IPS-NIHi7 (cell line): ENCODE data around the gene NPEPL1.
A peak's percentile ranks its signal among the peaks of the same experiment; 100 is the strongest.
"Not testable (repeated sequence)": the region's sequence is repeated elsewhere in the genome, so short reads cannot be mapped to it uniquely, and the experiment has no call there.

ENCODE experiments used
- DNase-seq: peaks from one replicate; pipeline ENCODE4 v3.0.0; 2012; ENCODE audit warnings: mixed read lengths; ENCODE audit errors: extremely low spot score

The NPEPL1 gene

GRCh38 chr20:58712806-58713731 is 20.5 kb downstream of the NPEPL1 start:
- peak; percentile 5 for DNase-seq

DNA sequence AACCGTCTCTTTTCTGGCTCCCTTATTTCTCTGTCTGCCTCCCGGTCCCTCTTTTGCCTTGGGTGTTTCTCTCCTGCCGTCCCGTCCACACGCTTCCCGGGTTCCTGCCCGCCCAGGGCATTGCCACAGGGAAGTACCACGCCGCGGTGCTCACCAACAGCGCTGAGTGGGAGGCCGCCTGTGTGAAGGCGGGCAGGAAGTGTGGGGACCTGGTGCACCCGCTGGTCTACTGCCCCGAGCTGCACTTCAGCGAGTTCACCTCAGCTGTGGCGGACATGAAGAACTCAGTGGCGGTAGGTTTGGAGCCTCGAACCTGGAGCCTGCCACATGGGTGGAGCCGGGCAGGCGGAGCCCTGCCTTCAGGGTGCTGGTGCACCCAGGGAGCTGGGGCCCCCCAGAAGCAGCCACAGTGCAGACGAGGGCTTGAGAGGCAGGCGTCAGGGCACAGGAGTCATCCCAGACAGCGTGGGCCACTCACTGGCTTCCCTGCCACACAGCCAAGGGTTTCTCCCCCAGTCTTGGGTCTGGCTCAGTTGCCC is 21.3 kb downstream of the NPEPL1 start:
- DNase-seq, result peak; percentile 7

- DNase-seq, result peak; percentile 8
Measured at GRCh38 chr20:58714340-58714922, 21.8 kb downstream of the NPEPL1 start.

DNA sequence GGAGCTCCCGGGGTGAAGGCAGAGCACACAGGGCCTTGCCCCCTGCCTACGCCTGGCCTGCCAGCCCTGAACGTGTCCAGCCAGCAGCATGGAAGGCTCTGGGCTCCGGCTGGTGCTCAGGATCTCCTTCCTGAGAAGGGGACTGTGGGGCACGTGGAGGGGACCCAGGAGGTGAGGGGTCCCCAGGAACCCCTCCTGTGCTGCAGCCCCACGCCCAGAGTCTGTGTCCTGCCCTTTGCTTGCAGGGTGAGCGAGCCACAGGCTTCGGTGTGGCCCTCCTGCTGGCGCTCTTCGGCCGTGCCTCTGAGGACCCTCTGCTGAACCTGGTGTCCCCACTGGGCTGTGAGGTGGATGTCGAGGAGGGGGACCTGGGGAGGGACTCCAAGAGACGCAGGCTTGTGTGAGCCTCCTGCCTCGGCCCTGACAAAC is 22.3 kb downstream of the NPEPL1 start:
- peak; percentile 7 for DNase-seq

GRCh38 chr20:58715391-58715800 is 22.8 kb downstream of the NPEPL1 start:
- peak; percentile 10 for DNase-seq

DNA sequence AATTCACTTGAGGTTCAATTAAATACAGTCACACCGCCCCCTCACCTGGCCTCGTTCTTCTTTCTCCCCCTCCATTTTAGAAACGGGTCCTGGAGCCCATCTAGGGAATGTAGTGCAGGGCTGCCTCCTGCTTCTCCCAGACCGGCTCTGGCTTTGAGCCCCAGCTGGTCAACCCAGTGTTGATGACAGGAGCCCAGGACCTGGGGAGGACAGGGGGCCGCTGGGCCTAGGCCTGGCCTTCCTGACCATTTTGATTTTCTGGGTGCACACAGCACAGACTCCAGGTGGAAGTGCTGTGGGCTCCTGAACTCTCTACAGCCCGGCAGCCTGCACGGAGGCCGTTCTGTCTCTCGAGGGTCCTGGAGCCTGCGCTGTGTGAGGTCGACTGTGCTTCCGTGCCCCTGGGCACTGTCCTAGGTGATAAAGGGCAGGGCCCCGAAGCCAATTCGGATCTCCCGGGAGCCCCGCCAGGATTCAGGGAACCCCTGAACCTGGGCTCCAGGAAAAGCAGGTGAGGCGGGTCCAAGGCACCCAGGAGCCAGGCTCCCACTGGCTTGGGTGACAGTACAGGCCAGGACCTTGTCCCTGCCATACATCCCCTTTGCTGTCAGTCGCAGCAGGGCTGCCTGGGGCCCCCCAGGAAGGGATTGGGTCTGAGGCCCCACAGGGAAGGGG is 23.3 kb downstream of the NPEPL1 start:
- peak; percentile 5 for DNase-seq

- DNase-seq, result peak; percentile 6
Measured at GRCh38 chr20:58716476-58717277, 24.1 kb downstream of the NPEPL1 start.

DNA sequence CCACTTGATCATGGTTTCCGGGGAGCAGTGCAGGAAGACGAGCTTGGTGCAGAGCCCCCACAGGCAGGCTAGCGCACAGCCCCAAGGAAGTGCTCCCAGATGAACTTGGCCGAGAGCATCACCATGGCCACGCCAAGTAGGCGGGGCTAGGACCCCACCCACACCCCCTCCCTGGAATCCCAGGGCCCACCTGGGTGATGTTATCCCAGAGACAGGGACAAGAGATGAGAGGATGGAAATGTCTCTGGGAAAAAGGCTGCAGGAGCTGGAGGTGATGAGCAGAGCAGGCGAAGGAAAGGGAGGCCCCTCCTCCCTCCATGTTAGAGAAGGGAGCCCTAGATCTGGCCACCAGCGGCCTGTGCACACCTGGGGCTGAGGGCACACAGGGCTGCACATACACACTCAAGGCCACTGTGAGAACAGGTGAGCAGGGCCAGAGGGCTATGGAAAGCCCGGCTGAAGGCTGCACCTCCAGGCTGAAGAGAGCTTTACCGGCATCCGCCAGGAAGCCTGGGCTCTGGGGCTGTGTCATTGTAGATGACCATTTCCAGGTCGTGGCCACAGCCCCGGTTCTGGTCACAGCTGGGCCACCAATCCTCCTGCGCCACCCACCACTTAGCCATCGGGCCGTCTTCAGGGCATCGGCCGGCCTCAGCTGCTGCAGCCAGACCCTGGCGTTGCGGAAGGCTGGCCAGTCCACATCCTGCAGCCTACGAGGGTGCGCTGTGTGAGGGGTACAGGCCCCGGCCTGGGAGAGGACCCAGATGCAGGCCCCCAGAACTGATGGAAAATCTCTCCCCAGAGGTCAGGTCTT is 24.9 kb downstream of the NPEPL1 start:
- peak; percentile 14 for DNase-seq

- DNase-seq, result peak; percentile 6
Measured at GRCh38 chr20:58718121-58718563, 25.5 kb downstream of the NPEPL1 start.

- peak; percentile 9 for DNase-seq
Measured at GRCh38 chr20:58718729-58719128, 26.1 kb downstream of the NPEPL1 start.

DNA sequence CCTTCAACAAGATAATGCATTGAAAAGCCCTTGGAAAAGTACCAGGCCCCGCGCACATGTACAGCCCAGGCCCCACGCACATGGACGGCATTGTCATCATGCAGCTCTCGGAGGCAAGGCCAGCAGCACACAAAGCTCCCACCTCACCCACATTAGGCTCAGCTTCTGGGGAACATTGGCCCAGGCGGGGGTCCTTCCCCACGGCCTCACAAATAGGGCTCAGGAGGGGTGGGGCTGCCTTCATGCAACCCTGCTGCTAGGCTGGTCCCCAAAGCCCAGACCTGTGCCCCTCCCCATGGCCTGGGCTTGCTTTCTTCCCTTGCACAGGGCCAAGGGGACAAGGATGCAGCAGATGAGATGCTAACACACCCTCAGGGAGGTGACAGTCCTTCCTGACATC is 26.7 kb downstream of the NPEPL1 start:
- DNase-seq, result peak; percentile 5

- peak; percentile 20 for DNase-seq
Measured at GRCh38 chr20:58719971-58720371, 27.4 kb downstream of the NPEPL1 start.

GRCh38 chr20:58720890-58721289 is 28.3 kb downstream of the NPEPL1 start:
- DNase-seq, result no peak

- DNase-seq, result peak; percentile 9
Measured at GRCh38 chr20:58721951-58722778, 29.6 kb downstream of the NPEPL1 start.

DNA sequence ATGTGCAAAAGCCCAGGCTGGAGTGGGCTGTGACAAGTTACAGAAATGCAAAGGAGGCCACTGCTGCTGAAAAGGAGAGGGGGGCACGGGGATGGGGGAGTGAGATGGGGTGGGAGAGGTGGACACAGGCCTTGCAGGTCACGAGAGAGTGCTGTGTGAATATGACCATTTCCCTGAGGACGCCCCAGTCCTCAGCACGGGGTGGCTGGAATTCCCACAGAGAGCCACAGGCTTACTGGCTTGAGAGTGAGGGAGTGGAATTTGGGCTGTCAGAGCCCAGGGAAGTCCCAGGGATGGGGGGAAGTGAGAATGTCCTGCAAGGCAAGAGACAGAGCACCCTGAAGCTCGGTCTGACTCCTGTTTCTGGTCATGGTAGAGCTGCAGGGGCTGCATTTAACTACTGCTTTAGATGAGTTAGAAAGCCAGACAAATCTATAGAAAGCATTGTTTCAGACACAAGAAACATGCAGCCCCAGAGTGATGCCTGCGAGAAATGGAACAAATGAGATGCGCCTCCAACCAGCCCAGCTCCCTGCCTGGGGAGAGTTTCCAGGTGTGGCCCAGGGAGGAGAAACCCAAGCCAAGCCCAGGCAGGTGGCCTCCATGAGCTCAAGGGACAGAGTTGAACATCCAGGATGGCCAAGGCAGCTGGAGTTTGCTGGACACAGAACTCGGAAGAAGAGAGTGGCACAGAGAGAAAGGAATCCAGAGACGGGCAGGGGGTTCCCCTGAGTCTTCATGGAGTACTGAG is 30.5 kb downstream of the NPEPL1 start:
- DNase-seq, result peak; percentile 8

DNA sequence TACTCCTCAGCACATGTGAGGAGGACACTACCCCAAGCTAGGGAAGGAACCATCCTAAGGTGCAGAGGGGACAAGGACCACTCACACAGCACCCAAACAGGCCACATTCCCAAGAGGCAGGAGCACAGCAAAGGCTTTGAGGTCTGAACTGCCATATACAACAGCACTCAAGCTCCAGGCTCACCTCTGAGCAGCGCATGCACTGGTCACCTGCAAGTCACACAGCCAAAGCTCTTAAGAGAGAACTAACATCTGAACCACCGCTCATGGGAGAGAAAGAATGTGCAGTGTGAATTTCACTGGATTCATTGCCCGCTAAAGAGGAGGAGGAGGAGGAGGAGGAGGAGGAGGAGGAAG is 31.0 kb downstream of the NPEPL1 start:
- peak; percentile 5 for DNase-seq

GRCh38 chr20:58726156-58726555 is 33.6 kb downstream of the NPEPL1 start:
- DNase-seq, result not testable (repeated sequence)

- no peak for DNase-seq
Measured at GRCh38 chr20:58731192-58731591, 38.6 kb downstream of the NPEPL1 start.

- no peak for DNase-seq
Measured at GRCh38 chr20:58737198-58737597, 44.6 kb downstream of the NPEPL1 start.
